HG03558 (cell line): Measurements from ENCODE around the gene SFXN5.

Experiments used
- ATAC-seq: cut with Tn5 transposase; IDR thresholded peaks from one replicate; pipeline ENCODE4 v1.9.1; 2021; ENCODE audit warnings: moderate number of reproducible peaks; ENCODE audit not compliant: unreplicated experiment; ENCODE audit errors: extremely low read depth

The SFXN5 gene

GRCh38 chr2:72961036-72961720 is 110.3 kb downstream of the SFXN5 start:
- no peak for ATAC-seq

- no peak for ATAC-seq
Measured at GRCh38 chr2:72959995-72960981, 111.2 kb downstream of the SFXN5 start.

- ATAC-seq = no peak
Measured at GRCh38 chr2:72959554-72959953, 112.0 kb downstream of the SFXN5 start.

- no peak for ATAC-seq
Measured at GRCh38 chr2:72958542-72959385, 112.7 kb downstream of the SFXN5 start.

GRCh38 chr2:72956936-72957335 is 114.6 kb downstream of the SFXN5 start:
- ATAC-seq = no peak

GRCh38 chr2:72956050-72956395 is 115.5 kb downstream of the SFXN5 start:
- ATAC-seq = no peak

- no peak for ATAC-seq
Measured at GRCh38 chr2:72955228-72956049, 116.1 kb downstream of the SFXN5 start.

- no peak for ATAC-seq
Measured at GRCh38 chr2:72954376-72955227, 116.9 kb downstream of the SFXN5 start.

GRCh38 chr2:72953976-72954375 is 117.5 kb downstream of the SFXN5 start:
- no peak for ATAC-seq

GRCh38 chr2:72953528-72953927 is 118.0 kb downstream of the SFXN5 start:
- ATAC-seq = no peak

- no peak for ATAC-seq
Measured at GRCh38 chr2:72952961-72953360, 118.6 kb downstream of the SFXN5 start.

- ATAC-seq = no peak
Measured at GRCh38 chr2:72952110-72952823, 119.2 kb downstream of the SFXN5 start.

GRCh38 chr2:72951303-72952095 is 120.0 kb downstream of the SFXN5 start:
- ATAC-seq = no peak

GRCh38 chr2:72950558-72951255 is 120.8 kb downstream of the SFXN5 start:
- no peak for ATAC-seq

- ATAC-seq = no peak
Measured at GRCh38 chr2:72949642-72950041, 121.9 kb downstream of the SFXN5 start.

- no peak for ATAC-seq
Measured at GRCh38 chr2:72949045-72949444, 122.5 kb downstream of the SFXN5 start.
